Natural killer cell (primary cell): Measurements from ENCODE around the gene CD83. TPM values are rescaled to one million over a fixed set of nuclear protein-coding genes. Genes with fewer than 3 reads are reported as not detected.

Experiments used
- ATAC-seq, 3 donors: fragments of 150-1000 bp in 2 of 3; fragments of 200-7000 bp in 1 of 3; cut with Tn5 transposase; 1 replicate in 1 of 3; 2 replicates in 2 of 3; pipeline ENCODE4 v1.10.0; 2021; ENCODE audit warnings: mild to moderate bottlenecking in 2 of 3, moderate library complexity in 2 of 3
- DNase-seq, 2 donors: peaks; one replicate each; pipeline versions ENCODE4 v3.0.0 to v3.0.0-alpha.2; 2013 to 2021; ENCODE audit warnings: mixed read lengths in 1 of 2
- H3K27ac ChIP-seq: one replicate; pipeline ENCODE4 v1.5.1; 2013; ENCODE audit warnings: mild to moderate bottlenecking, low read length
- H3K27me3 ChIP-seq: one replicate; pipeline ENCODE4 v1.6.1; 2013; ENCODE audit warnings: low read length; ENCODE audit not compliant: control insufficient read depth, insufficient read depth
- H3K36me3 ChIP-seq: one replicate; pipeline ENCODE4 v1.6.1; 2013; ENCODE audit warnings: low read length; ENCODE audit not compliant: control insufficient read depth, insufficient read depth
- H3K4me1 ChIP-seq: one replicate; pipeline ENCODE4 v1.6.1; 2013; ENCODE audit warnings: low read length; ENCODE audit not compliant: control insufficient read depth, insufficient read depth
- H3K4me3 ChIP-seq: one replicate; pipeline ENCODE4 v1.5.1; 2013; ENCODE audit warnings: low read length
- H3K9me3 ChIP-seq: one replicate; pipeline ENCODE4 v1.6.1; 2013; ENCODE audit warnings: low read length; ENCODE audit not compliant: control insufficient read depth, insufficient read depth
- H3K27ac Mint-ChIP-seq, 2 donors: one replicate each; pipeline ENCODE4 v1.8.0; 2022; ENCODE audit warnings: mild to moderate bottlenecking in 2 of 2, mixed read lengths in 2 of 2, moderate library complexity in 1 of 2
- H3K27me3 Mint-ChIP-seq, 2 donors: one replicate each; pipeline ENCODE4 v1.8.0; 2022; ENCODE audit warnings: low read depth in 2 of 2, mixed read lengths in 2 of 2
- H3K36me3 Mint-ChIP-seq: one replicate; pipeline ENCODE4 v1.8.0; 2022; ENCODE audit warnings: mixed read lengths
- H3K4me1 Mint-ChIP-seq, 2 donors: one replicate each; pipeline ENCODE4 v1.8.0; 2022; ENCODE audit warnings: mixed read lengths in 2 of 2
- H3K4me3 Mint-ChIP-seq: one replicate; pipeline ENCODE4 v1.8.0; 2022; ENCODE audit warnings: mild to moderate bottlenecking, moderate library complexity, mixed read lengths
- H3K9me3 Mint-ChIP-seq, 2 donors: one replicate each; pipeline ENCODE4 v1.8.0; 2022; ENCODE audit warnings: mixed read lengths in 2 of 2
- CTCF ChIP-seq: fragments of 200-600 bp; IDR thresholded peaks from one replicate; pipeline ENCODE4 v1.8.0; 2022; ENCODE audit warnings: antibody characterized with exemption
- WGBS: methylation state at CpG from one replicate; pipeline ENCODE4 v1.1.7; 2013; ENCODE audit warnings: missing lambda C conversion rate; ENCODE audit not compliant: insufficient coverage; 5-methylcytosine and 5-hydroxymethylcytosine counted together
- intact Hi-C: fragments of 100-400 bp; cut with micrococcal nuclease; formaldehyde crosslinking; loops from one replicate; pipeline ENCODE4 v1.14.2; 2022
- total RNA-seq, 4 donors: library from RNA; stranded (reverse); fragments of 120-200 nt in 1 of 4; gene quantifications; one replicate each; pipeline versions ENCODE4 v1.2.3 to v1.2.4, GENCODE V29; 2013 to 2022

Gene CD83
- total RNA-seq, 3 donors from 2014 or later (not counting 1 experiment from before 2014, with no cell fraction given): 54.8 to 110 (median 64.3) TPM

GRCh38 chr6:14135893-14136539 lies 18.4 kb downstream of the CD83 start:
- WGBS: 93% methylated on average over 8 of the region's 9 CpGs
- Mint-ChIP-seq H3K4me3 (no peak overlapping the region), H3K9me3 (no peaks in the 10 kb centered on the region), H3K36me3 (no peaks in the 10 kb centered on the region), H3K27ac (peak overlapping the region in 1 of 2 donors; percentile 45), H3K27me3 (no peaks in the 10 kb centered on the region), H3K4me1 (no peaks in the 10 kb centered on the region)
- intact Hi-C loops: no loop called here
- H3K4me1 ChIP-seq: no peaks in the 10 kb centered on the region
- H3K9me3 ChIP-seq: no peaks in the 10 kb centered on the region
- TF ChIP-seq CTCF: no peak
- ATAC-seq (no peak), DNase-seq (no peak)
- no peak overlapping the region for H3K27ac ChIP-seq
- H3K27me3 ChIP-seq: no peaks in the 10 kb centered on the region
- no peak overlapping the region for H3K4me3 ChIP-seq
- peaks cover 34% of the 10 kb centered on the region for H3K36me3 ChIP-seq

GRCh38 chr6:14138701-14139215 lies 21.2 kb downstream of the CD83 start:
- DNase-seq: no peak
- Histone ChIP-seq H3K36me3 (peaks cover 22% of the 10 kb centered on the region), H3K27ac (no peak overlapping the region), H3K4me3 (no peak overlapping the region), H3K4me1 (no peaks in the 10 kb centered on the region), H3K27me3 (no peaks in the 10 kb centered on the region), H3K9me3 (no peaks in the 10 kb centered on the region)
- WGBS: 98% methylated on average over 9 of the region's 9 CpGs
- intact Hi-C loops: no loop called here
- ATAC-seq: no peak
- Mint-ChIP-seq H3K4me1 (no peaks in the 10 kb centered on the region), H3K9me3 (no peaks in the 10 kb centered on the region), H3K4me3 (no peak overlapping the region), H3K27ac (peak overlapping the region in 1 of 2 donors; percentile 32), H3K27me3 (no peaks in the 10 kb centered on the region), H3K36me3 (no peaks in the 10 kb centered on the region)
- no peak for TF ChIP-seq CTCF

- WGBS: 87% methylated on average over 2 of the region's 5 CpGs
- H3K9me3 ChIP-seq: no peaks in the 10 kb centered on the region
- TF ChIP-seq CTCF: no peak
- Mint-ChIP-seq H3K4me3 (no peak overlapping the region), H3K36me3 (no peaks in the 10 kb centered on the region), H3K9me3 (no peaks in the 10 kb centered on the region), H3K27me3 (no peaks in the 10 kb centered on the region), H3K27ac (peak overlapping the region in 1 of 2 donors; percentile 56), H3K4me1 (peaks cover 5 to 7% of the 10 kb centered on the region in 2 donors)
- no peaks in the 10 kb centered on the region for H3K27me3 ChIP-seq
- ATAC-seq: no peak
- H3K4me1 ChIP-seq: no peaks in the 10 kb centered on the region
- intact Hi-C loops: loop anchor here (10.0 kb wide), 1 partner anchor 97 kb away; no protein-coding TSS in a partner anchor
- DNase-seq: no peak
- no peak overlapping the region for H3K27ac ChIP-seq
- H3K36me3 ChIP-seq: peaks cover under 1% of the 10 kb centered on the region
- H3K4me3 ChIP-seq: no peak overlapping the region
Observed at GRCh38 chr6:14141351-14142062, 23.9 kb downstream of the CD83 start.
